ENCODE measurements around the gene SRP9.
"Not testable (repeated sequence)": the region's sequence is repeated elsewhere in the genome, so short reads cannot be mapped to it uniquely, and the experiment has no call there.

Gene SRP9

DNA sequence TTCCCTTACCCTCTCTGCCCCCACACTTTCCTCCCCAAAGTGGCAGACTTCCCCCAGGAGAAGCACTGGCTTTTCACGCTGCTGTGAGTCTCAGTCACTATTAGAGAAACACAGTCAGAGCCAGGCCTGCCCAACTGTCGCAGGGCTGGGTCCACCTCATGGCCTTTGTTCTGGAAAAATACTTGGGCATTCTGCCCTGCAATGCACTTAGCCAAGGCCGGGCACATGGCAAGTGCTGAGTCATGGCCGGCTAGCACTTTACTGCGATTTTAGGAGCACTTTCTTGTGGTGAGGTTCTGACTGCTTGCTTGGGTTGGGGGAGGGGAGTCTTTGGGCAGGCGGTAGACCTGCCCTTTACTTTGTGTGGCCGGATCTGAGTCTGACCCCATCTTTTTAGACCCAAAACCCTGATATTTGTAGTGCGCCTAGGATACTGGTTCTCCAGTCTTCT lies 40.0 kb downstream of the SRP9 start:
- no peak for DNase-seq

- no peak for DNase-seq
These were observed 40.6 kb downstream of the SRP9 start for GRCh38 chr1:225818229-225818628.

GRCh38 chr1:225819346-225820192 lies 41.9 kb downstream of the SRP9 start:
- no peak for DNase-seq

- no peak for DNase-seq
These were observed 43.0 kb downstream of the SRP9 start for GRCh38 chr1:225820522-225821120.

DNA sequence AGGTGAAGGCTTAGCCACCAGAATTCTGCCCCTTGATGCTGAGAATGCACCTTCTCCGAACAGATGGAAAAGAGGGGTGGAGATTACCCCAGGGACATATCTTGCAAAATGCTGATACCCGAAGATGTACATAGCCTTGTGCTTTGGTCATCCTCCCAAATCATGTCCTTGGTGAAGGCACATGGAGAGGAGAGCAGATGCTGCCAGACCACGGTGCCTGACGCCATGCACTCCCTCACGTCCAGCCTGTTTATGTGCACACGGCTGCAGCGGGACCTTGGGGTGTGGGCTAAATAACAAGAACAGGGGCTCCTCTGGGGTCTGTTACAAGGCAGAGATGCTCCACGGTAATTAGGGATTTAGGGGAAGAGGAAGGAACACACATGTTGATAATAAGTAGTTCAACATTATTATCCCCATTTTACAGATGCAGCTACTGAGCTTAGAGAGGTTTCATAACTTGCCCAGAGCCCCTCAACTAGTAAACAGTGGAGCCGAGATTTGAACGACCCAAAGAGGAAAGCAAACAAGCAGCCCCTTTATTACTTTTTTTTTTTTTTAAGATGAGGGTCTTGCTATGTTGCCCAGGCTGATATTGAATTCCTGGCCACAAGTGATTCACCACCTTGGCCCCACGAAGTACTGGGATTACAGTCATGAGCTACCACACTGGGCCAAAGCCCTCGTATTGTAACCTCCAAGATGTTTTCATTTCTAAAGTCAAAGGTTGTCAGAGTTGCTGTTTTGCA lies 45.2 kb downstream of the SRP9 start:
- DNase-seq = no peak

- no peak for DNase-seq
These were observed 46.2 kb downstream of the SRP9 start for GRCh38 chr1:225823811-225824261.

DNA sequence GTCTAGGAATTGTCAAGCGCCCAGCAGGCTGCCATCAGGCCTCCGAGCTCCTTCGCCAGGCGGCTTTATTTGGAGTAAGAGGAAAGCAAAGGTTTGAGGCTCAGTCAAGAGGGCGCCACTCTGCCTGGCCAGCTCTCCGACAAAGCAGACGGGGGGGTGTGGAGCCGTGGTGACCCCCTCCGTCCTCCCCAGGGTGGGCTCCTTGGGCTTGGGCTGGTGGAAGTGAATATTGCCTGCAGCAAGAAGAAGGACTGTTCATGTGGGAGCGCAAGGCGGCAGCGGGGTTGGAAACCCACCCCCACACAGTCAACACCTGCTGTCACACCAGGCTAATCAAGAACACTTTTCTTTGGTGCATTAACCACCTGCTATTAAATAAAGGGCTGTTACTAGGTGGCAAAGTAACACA lies 46.9 kb downstream of the SRP9 start:
- DNase-seq = no peak

- DNase-seq = no peak
These were observed 47.5 kb downstream of the SRP9 start for GRCh38 chr1:225825078-225825477.

GRCh38 chr1:225825607-225826007 lies 48.0 kb downstream of the SRP9 start:
- DNase-seq = no peak

- DNase-seq = no peak
These were observed 49.5 kb downstream of the SRP9 start for GRCh38 chr1:225827076-225827475.

DNA sequence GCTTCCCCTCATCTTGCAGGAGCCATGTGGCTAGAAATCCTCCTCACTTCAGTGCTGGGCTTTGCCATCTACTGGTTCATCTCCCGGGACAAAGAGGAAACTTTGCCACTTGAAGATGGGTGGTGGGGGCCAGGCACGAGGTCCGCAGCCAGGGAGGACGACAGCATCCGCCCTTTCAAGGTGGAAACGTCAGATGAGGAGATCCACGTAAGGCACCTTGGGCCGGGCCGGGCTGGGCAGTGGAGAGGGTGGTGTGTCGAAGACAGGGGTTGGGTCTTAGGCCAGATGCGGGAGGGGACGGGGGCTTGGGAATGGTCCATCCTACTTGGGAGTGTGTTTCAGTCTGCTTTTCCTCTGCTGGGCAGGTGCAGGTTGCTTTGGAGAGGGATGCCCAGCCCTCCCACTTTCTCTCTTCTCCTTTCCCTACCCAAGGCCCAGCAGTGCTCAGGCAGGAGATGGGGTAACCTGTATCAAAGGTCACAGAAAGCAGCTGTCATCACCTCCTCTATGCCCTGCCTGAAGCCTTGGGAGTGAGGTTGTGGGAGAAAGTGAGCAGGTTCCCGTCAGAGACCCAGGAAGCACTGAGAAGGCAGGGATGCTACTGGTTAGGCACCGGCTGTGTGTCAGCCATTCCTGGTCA lies 51.2 kb downstream of the SRP9 start:
- DNase-seq = no peak

DNA sequence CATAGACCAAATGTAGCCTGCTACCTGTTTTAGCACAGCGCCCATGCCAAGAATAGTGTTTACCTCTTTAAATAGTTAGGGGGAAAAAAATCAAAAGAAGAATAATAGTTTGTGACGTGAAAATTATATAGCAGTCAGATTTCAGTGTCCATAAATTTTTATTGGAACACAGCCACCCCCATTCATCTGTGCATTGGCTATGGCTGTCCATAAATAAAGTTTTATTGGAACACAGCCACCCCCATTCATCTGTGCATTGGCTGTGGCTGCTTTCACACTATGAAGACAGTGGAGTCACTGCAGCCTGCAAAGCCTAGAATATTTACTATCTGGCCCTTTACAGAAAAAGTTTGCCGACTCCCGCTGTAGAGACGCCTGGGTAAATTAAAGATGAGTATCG lies 53.2 kb downstream of the SRP9 start:
- DNase-seq = no peak

DNA sequence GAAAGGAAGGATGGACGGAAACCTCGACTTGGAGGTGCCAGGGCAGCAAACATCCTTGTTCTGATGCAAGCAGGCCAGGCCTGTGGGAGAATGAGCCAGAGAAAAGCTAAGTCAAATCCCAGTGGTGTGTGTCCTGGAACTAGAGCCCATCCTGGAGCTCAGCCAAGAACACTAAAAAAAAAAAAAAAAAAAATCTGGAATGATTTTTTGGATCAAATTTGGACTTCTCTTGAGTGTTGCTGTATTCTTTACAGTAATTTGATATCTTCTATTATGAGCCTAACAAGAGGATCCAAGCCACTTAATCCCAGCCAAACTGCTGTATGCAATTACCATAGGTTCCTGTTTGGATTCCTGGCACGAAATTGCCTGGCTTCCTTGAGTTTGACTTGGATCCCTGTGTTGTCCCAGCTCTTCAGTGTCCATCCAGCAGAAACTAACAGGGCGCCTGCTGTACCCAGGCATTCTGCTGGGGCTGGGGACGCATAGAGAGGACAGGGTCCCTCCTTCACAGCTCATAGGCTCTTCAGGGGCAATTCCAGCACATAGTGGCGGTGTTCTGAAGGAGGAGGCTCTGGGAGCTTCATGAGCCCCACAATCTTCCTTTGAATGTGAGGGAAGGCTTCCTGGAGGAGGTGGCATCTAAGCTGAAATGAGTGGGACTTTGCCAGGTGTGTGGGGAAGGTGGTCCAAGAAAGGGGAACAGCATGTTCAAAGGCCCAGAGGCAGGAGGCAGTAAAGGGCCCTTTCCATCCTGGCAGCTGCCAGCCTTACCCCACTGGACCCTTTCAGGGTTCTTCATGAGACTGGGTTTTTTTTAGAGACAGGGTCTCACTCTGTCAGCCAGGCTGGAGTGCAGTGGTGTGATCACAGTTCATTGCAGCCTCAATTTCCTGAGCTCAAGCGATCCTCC lies 57.0 kb downstream of the SRP9 start:
- DNase-seq = no peak

DNA sequence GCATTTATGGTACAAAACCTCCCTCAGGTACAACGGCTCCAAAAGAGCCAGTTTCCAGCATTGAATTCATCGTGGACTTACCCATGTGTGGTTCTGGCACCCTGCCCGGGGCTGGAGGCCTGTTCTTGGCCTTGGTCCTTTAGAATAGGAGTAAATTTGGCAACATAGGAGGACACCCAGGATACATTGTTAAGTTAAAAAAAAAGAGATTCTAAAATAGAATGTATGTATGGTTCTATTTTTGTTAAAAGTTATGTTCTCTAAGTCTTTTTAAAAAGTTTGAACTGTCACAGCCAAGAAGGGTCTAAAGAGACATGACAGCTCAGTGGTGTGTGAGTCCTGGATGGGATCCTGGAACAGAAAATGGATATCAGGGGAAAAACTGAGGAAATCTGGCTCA lies 58.2 kb downstream of the SRP9 start:
- no peak for DNase-seq

DNA sequence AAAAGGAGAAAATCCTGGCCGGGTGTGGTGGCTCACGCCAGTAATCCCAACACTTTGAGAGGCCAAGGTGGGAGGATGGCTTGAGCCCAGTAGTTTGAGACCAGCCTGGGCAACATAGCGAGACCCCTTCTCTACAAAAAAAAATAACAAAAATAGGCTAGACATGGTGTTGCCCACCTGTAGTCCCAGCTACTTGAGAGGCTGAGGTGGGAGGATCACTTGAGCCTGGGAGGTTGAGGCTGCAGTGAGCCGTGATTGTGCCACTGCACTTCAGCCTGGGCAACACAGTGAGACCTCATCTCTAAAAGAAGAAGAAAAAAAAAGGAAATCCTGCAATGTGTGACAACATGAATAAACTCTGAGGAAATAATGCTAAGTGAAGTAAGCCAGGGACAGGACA lies 58.7 kb downstream of the SRP9 start:
- not testable (repeated sequence) for DNase-seq

DNA sequence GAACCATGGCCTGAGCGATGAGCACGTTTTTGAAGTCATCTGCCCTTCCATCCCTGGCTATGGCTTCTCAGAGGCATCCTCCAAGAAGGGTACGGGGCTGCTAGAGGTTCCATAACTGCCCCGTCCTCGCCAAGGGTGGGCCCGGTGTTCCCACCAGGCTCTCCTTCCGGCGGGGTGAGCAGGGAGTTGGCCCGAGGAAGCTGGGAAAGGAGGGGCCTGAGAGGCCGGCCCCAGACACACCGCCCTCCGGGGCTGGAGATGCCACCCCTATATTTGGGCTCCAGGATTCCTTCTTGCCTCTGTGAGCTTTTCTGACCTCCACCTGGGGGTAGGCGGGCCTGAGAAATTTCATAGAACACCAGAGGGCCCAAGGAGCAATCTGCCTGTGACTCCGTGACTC lies 61.2 kb downstream of the SRP9 start:
- no peak for DNase-seq

Data from activated CD4-positive, CD25-positive, alpha-beta regulatory T cell treated with anti-CD3 and anti-CD28 coated beads, Interleukin-2, amount 50 U/mL, for 72 hours (primary cell).